SK-N-MC (cell line): ENCODE measurements around the gene TTN.

ENCODE experiments used
- EZH2 ChIP-seq: fragments of 200-600 bp; sonication (generic); IDR thresholded peaks from one replicate; pipeline ENCODE4 v1.6.1; 2017; ENCODE audit warnings: antibody characterized with exemption
- FOXP2 ChIP-seq: optimal IDR thresholded peaks from 2 replicates; pipeline ENCODE3; 2011; ENCODE audit warnings: mild to moderate bottlenecking, moderate library complexity; ENCODE audit not compliant: insufficient read depth; ENCODE audit errors: extremely low read length, control extremely low read depth
- POLR2AphosphoS5 ChIP-seq: IDR thresholded peaks from 2 replicates; pipeline ENCODE4 v1.6.1; 2012; ENCODE audit warnings: mild to moderate bottlenecking, low read depth, low read length, borderline replicate concordance

DNA sequence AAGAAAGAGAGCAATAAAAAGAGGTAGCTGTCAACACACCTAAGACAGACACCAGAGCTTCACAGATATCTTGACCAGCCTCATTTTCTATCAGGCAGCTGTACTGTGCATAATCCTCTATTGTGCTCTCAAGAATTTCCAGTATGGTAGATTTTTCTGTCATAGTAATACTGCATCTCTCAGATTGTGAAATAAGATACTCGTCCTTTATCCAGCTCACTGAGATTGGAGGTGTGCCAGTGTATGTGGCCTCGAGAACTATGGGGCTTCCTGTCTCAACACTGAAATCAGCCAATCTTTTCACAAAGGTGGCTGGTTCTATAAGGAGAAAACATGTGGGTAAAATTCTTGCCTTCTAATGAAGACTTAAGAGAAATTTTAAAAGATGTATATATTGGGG, 88.9 kb downstream of the TTN start:
- TF ChIP-seq POLR2AphosphoS5 (no peak), EZH2 (no peak), FOXP2 (no peak)
